K562 (cell line): ENCODE measurements around the gene GRWD1. TPM values are rescaled to one million over a fixed set of nuclear protein-coding genes. Genes with fewer than 3 reads are reported as not detected.
A peak's percentile ranks its signal among the peaks of the same experiment; 100 is the strongest.

Experiments used
- ATF1 ChIP-seq, 2 experiments: fragments of 450-650 bp in 1 of 2; IDR thresholded peaks; 2 replicates each; pipeline ENCODE4 v1.6.1; 2016; ENCODE audit warnings: missing compliant biosample characterization in 1 of 2, missing genetic modification characterization in 1 of 2
- BMI1 ChIP-seq: fragments of 150-350 bp; IDR thresholded peaks from 2 replicates; pipeline ENCODE4 v1.6.1; 2014; ENCODE audit warnings: low read length
- CTBP1 ChIP-seq: fragments of 450-650 bp; IDR thresholded peaks from 2 replicates; pipeline ENCODE4 v1.6.1; 2016; ENCODE audit warnings: borderline replicate concordance
- E2F3 ChIP-seq: fragments of 250-450 bp; sonication (Bioruptor Pico); IDR thresholded peaks from 2 replicates; pipeline ENCODE4 v1.4.0; 2020; ENCODE audit warnings: mild to moderate bottlenecking
- ESRRA ChIP-seq: fragments of 450-650 bp; IDR thresholded peaks from 2 replicates; pipeline ENCODE4 v1.6.1; 2014; ENCODE audit warnings: low read depth, mild to moderate bottlenecking, moderate library complexity, borderline replicate concordance
- GATAD2A ChIP-seq: fragments of 450-650 bp; IDR thresholded peaks from 2 replicates; pipeline ENCODE4 v1.6.1; 2017
- HMG20A ChIP-seq: fragments of 450-650 bp; formaldehyde crosslinking; conservative IDR thresholded peaks from 2 replicates; pipeline ENCODE4 v1.4.0; 2020; ENCODE audit warnings: mild to moderate bottlenecking, mixed read lengths
- MAX ChIP-seq: sonication (generic); formaldehyde crosslinking; IDR thresholded peaks from 2 replicates; pipeline ENCODE4 v1.9.0; 2022; ENCODE audit warnings: mild to moderate bottlenecking, missing genetic modification reagents
- NRF1 ChIP-seq, 2 experiments: fragments of 450-650 bp; IDR thresholded peaks in 1 of 2; conservative IDR thresholded peaks in 1 of 2; 2 replicates each; pipeline ENCODE4 v1.6.1; 2014; ENCODE audit warnings: mild to moderate bottlenecking in 2 of 2
- PML ChIP-seq: IDR thresholded peaks from 2 replicates; pipeline ENCODE4 v1.6.1; 2012; ENCODE audit warnings: low read length, inconsistent platforms
- POLR3A ChIP-seq: IDR thresholded peaks from 2 replicates; pipeline ENCODE4 v1.6.1; 2011; ENCODE audit warnings: borderline replicate concordance, mild to moderate bottlenecking, moderate library complexity; ENCODE audit not compliant: insufficient read length, insufficient read depth; ENCODE audit errors: extremely low read depth
- RAD21 ChIP-seq, 2 experiments: fragments of 250-450 bp in 1 of 2; fragments of 450-650 bp in 1 of 2; sonication (Bioruptor Pico) in 1 of 2; formaldehyde crosslinking in 1 of 2; IDR thresholded peaks in 1 of 2; conservative IDR thresholded peaks in 1 of 2; 2 replicates each; pipeline versions ENCODE4 v1.4.0 to v1.8.0; 2020 to 2022; ENCODE audit warnings: mild to moderate bottlenecking in 2 of 2, moderate library complexity in 1 of 2
- RBBP5 ChIP-seq: fragments of 200-600 bp; sonication (generic); IDR thresholded peaks from 2 replicates; pipeline ENCODE4 v1.6.1; 2012; ENCODE audit warnings: borderline replicate concordance, mild to moderate bottlenecking, low read length, control low read depth, inconsistent platforms; ENCODE audit not compliant: insufficient read depth, poor library complexity, severe bottlenecking
- RBFOX2 ChIP-seq: fragments of 200-400 bp; formaldehyde crosslinking; IDR thresholded peaks from 2 replicates; pipeline ENCODE4 v1.6.1; 2017; ENCODE audit warnings: low read depth, mild to moderate bottlenecking, low read length, moderate library complexity
- SIRT6 ChIP-seq: IDR thresholded peaks from one replicate; pipeline ENCODE4 v1.6.1; 2012; ENCODE audit warnings: low read depth, mild to moderate bottlenecking, control low read depth, inconsistent platforms, low read length, moderate library complexity
- TCF3 ChIP-seq: sonication (generic); formaldehyde crosslinking; IDR thresholded peaks from 2 replicates; pipeline ENCODE4 v1.4.0; 2020; ENCODE audit warnings: mild to moderate bottlenecking, missing genetic modification reagents
- TEAD2 ChIP-seq: fragments of 450-650 bp; IDR thresholded peaks from 2 replicates; pipeline ENCODE4 v1.6.1; 2016; ENCODE audit warnings: missing genetic modification characterization, control low read depth, missing compliant biosample characterization
- ZFX ChIP-seq: sonication (generic); formaldehyde crosslinking; IDR thresholded peaks from 2 replicates; pipeline ENCODE4 v1.8.0; 2022; ENCODE audit warnings: mild to moderate bottlenecking, missing genetic modification reagents, moderate library complexity
- ZNF12 ChIP-seq: sonication (generic); formaldehyde crosslinking; IDR thresholded peaks from 2 replicates; pipeline ENCODE4 v1.4.0; 2020; ENCODE audit warnings: mild to moderate bottlenecking, missing genetic modification reagents
- ZNF140 ChIP-seq: fragments of 250-450 bp; sonication (Bioruptor Pico); IDR thresholded peaks from 2 replicates; pipeline ENCODE4 v1.8.0; 2021; ENCODE audit warnings: moderate library complexity, mild to moderate bottlenecking, inconsistent platforms
- ZNF668 ChIP-seq: fragments of 250-450 bp; sonication (Bioruptor Pico); IDR thresholded peaks from 2 replicates; pipeline ENCODE4 v1.8.0; 2022; ENCODE audit warnings: mild to moderate bottlenecking, inconsistent platforms
- polyA plus RNA-seq, 8 experiments: library from polyadenylated mRNA; depleted of rRNA in 4 of 8; stranded (reverse) in 5 of 8; unstranded in 3 of 8; fragments of >200 nt; fragmentation: Nextera tagmentation in 2 of 8; fragmentation: Illumina TruSeq in 1 of 8; extraction: Ambion mirVana in 2 of 8; extraction: Trizol in 1 of 8; gene quantifications; 2 replicates each; pipeline versions ENCODE4 v1.2.1 to v1.2.3, GENCODE V29; 2011 to 2014; ENCODE audit warnings: inconsistent platforms in 1 of 8, missing spikeins in 1 of 8
- total RNA-seq, 7 experiments: library from RNA; depleted of rRNA in 6 of 7; stranded (reverse); fragments of >200 nt in 6 of 7; fragmentation: Illumina TruSeq in 2 of 7; extraction: Trizol in 2 of 7; gene quantifications; 2 replicates each; pipeline versions ENCODE4 v1.2.1 to v1.2.3, GENCODE V29; 2011 to 2021; ENCODE audit warnings: low replicate concordance in 1 of 7

Gene GRWD1
- total and polyA plus RNA-seq, 9 of the 15 experiments (the other 6 are each of a cell fraction or from before 2014, with no cell fraction given): 1.5 to 87.2 (median 24.5) TPM

- TF ChIP-seq ATF1 (CRISPR knock-in tag; IDR thresholded peaks at IDR 0.05): no peak
- TF ChIP-seq ATF1 (tag; IDR thresholded peaks at IDR 0.05): peak; percentile 55
- no peak for TF ChIP-seq ZNF140 (CRISPR knock-in tag)
- no peak for TF ChIP-seq BMI1
- peak; percentile 19; the same call in 1 of the 2 replicates for TF ChIP-seq GATAD2A
- TF ChIP-seq PML: no peak
- peak; percentile 18 for TF ChIP-seq RBBP5
- TF ChIP-seq MAX (CRISPR knock-in tag): 0 out of 2 replicates have a peak, but pooled peaks have one; percentile 34
- TF ChIP-seq CTBP1: peak; percentile 79; the same call in 1 of the 2 replicates
- TF ChIP-seq ESRRA: no peak; the same call in 1 of the 2 replicates
- TF ChIP-seq ZNF12 (CRISPR knock-in tag): 0 out of 2 replicates have a peak, but pooled peaks have one; percentile 65
- no peak for TF ChIP-seq SIRT6
- TF ChIP-seq ZFX (CRISPR knock-in tag): peak; percentile 69
- TF ChIP-seq TEAD2 (tag): no peak
- TF ChIP-seq RAD21 (CRISPR knock-in tag; conservative IDR thresholded peaks at IDR 0.05 in 1 of 2, IDR thresholded peaks at IDR 0.05 in 1 of 2): peak in 1 of 2 experiments; percentile 44; a peak in 1 of 4 replicates
- TF ChIP-seq RBFOX2: peak; percentile 65; the same call in 1 of the 2 replicates
- TF ChIP-seq ZNF668 (CRISPR knock-in tag): no peak
- no peak for TF ChIP-seq POLR3A
- 0 out of 2 replicates have a peak, but pooled peaks have one; percentile 3 for TF ChIP-seq TCF3 (CRISPR knock-in tag)
- no peak for TF ChIP-seq NRF1 (conservative IDR thresholded peaks at IDR 0.05 in 1 of 2, IDR thresholded peaks at IDR 0.05 in 1 of 2)
- TF ChIP-seq HMG20A (CRISPR knock-in tag): no peak
- no peak for TF ChIP-seq E2F3
Measured at GRCh38 chr19:48500830-48501493, 55.2 kb downstream of the GRWD1 start (continued).
